Activated naive CD8-positive, alpha-beta T cell treated with anti-CD3 and anti-CD28 coated beads for 36 hours (primary cell): ENCODE data around the gene CPED1. TPM values are rescaled to one million over a fixed set of nuclear protein-coding genes. Genes with fewer than 3 reads are reported as not detected.

ENCODE experiments used
- DNase-seq: peaks from one replicate; pipeline ENCODE4 v3.0.0; 2021
- H3K27ac Mint-ChIP-seq: one replicate; pipeline ENCODE4 v1.8.0; 2022; ENCODE audit warnings: mild to moderate bottlenecking, moderate library complexity, mixed read lengths
- H3K27me3 Mint-ChIP-seq: one replicate; pipeline ENCODE4 v1.8.0; 2022; ENCODE audit warnings: mild to moderate bottlenecking, mixed read lengths
- H3K36me3 Mint-ChIP-seq: one replicate; pipeline ENCODE4 v1.8.0; 2021; ENCODE audit warnings: mild to moderate bottlenecking, mixed read lengths
- H3K4me1 Mint-ChIP-seq: one replicate; pipeline ENCODE4 v1.8.0; 2021; ENCODE audit warnings: mixed read lengths
- H3K4me3 Mint-ChIP-seq: one replicate; pipeline ENCODE4 v1.8.0; 2022; ENCODE audit warnings: mild to moderate bottlenecking, moderate library complexity, mixed read lengths
- H3K9me3 Mint-ChIP-seq: one replicate; pipeline ENCODE4 v1.8.0; 2022; ENCODE audit warnings: mixed read lengths
- total RNA-seq, 2 experiments: library from RNA; stranded (reverse); gene quantifications; one replicate each; pipeline ENCODE4 v1.2.3, GENCODE V29; 2021

Gene CPED1
- total RNA-seq, 2 experiments from 2014 or later = not detected

GRCh38 chr7:121081327-121081936 is 92.9 kb downstream of the CPED1 start:
- DNase-seq = no peak
- H3K27ac Mint-ChIP-seq = no peak overlapping the region
- no peaks in the 10 kb centered on the region for H3K9me3 Mint-ChIP-seq
- no peaks in the 10 kb centered on the region for H3K36me3 Mint-ChIP-seq
- peaks cover 17% of the 10 kb centered on the region for H3K27me3 Mint-ChIP-seq
- no peak overlapping the region for H3K4me3 Mint-ChIP-seq
- no peaks in the 10 kb centered on the region for H3K4me1 Mint-ChIP-seq

DNA sequence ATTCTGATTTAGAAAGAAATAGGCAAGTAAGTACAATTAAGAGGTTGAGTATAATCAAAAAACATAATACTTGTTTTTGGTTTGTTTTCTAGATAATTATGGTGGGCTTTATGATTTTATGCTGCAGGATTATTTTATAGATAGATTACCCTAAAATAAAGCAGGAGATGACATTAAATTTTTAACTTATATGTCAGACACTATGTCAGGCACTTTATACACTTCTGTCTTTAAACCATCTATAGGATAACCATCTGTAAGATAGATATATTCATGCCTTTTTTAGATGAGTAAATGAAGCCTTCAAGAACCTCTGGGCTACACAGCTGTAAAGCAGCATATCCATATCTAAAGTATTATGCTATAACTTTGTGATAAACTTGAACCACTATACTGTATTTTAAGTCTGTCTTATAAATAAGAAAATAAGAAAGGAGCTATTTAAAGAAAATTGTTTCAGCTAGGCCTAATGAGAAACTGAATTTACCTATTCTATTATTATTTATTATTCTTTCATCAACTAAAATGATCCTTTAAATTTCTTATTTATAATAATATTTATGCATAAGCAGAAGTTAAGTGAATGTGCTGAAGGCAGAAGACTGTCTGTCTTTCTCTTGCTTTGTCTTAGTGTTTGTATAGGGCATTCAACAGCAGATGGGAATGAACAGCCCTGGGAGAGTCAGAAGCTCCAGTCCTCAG is 94.0 kb downstream of the CPED1 start:
- Mint-ChIP-seq H3K36me3 (no peaks in the 10 kb centered on the region), H3K27ac (no peak overlapping the region), H3K27me3 (peaks cover 11% of the 10 kb centered on the region), H3K4me3 (no peak overlapping the region), H3K9me3 (no peaks in the 10 kb centered on the region), H3K4me1 (no peaks in the 10 kb centered on the region)
- no peak for DNase-seq

GRCh38 chr7:121083138-121083789 is 94.8 kb downstream of the CPED1 start:
- no peaks in the 10 kb centered on the region for H3K4me1 Mint-ChIP-seq
- H3K9me3 Mint-ChIP-seq = no peaks in the 10 kb centered on the region
- H3K27me3 Mint-ChIP-seq = peaks cover 6% of the 10 kb centered on the region
- H3K4me3 Mint-ChIP-seq = no peak overlapping the region
- H3K27ac Mint-ChIP-seq = no peak overlapping the region
- no peak for DNase-seq
- no peaks in the 10 kb centered on the region for H3K36me3 Mint-ChIP-seq

- Mint-ChIP-seq H3K9me3 (no peaks in the 10 kb centered on the region), H3K27me3 (peaks cover 6% of the 10 kb centered on the region), H3K4me1 (no peaks in the 10 kb centered on the region), H3K36me3 (no peaks in the 10 kb centered on the region), H3K4me3 (no peak overlapping the region), H3K27ac (no peak overlapping the region)
- no peak for DNase-seq
Observed at GRCh38 chr7:121083790-121084251, 95.3 kb downstream of the CPED1 start.

GRCh38 chr7:121084256-121084655 is 95.7 kb downstream of the CPED1 start:
- H3K4me1 Mint-ChIP-seq = no peaks in the 10 kb centered on the region

DNA sequence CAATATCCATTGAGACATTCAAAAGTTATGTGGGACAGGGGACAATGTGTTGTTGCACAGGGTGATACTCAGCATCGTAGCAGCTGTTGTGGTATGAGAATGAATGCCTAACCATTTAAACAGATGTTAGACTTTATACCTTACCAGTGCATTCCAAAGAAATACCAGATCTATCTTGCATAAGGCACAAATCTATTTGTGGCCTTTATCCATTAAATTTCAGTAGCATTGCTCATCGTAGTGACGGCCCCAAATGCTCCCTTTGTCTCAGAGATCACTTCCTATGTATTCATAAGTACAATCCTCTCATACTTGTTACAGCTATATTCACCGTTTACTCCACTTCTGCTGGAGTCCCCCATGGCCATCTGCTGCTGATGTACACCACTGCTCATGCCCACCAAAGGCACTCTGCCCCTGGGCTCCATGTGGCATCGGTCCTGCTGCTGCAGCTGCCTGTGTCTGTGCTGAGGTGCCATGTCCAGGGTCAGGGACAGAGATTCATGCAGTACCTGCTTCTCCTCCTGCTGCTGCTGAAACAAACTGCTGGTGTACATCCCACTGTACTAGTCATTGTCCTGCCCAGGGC is 96.3 kb downstream of the CPED1 start:
- H3K4me3 Mint-ChIP-seq = no peak overlapping the region
- no peak overlapping the region for H3K27ac Mint-ChIP-seq
- no peak for DNase-seq
- no peaks in the 10 kb centered on the region for H3K36me3 Mint-ChIP-seq
- no peaks in the 10 kb centered on the region for H3K9me3 Mint-ChIP-seq
- H3K4me1 Mint-ChIP-seq = no peaks in the 10 kb centered on the region
- peaks cover 6% of the 10 kb centered on the region for H3K27me3 Mint-ChIP-seq

More at GRCh38 chr7:121084256-121084655, 95.7 kb downstream of the CPED1 start:
- no peak for DNase-seq
- H3K4me3 Mint-ChIP-seq = no peak overlapping the region
- H3K27ac Mint-ChIP-seq = no peak overlapping the region
- H3K9me3 Mint-ChIP-seq = no peaks in the 10 kb centered on the region
- no peaks in the 10 kb centered on the region for H3K36me3 Mint-ChIP-seq
- peaks cover 6% of the 10 kb centered on the region for H3K27me3 Mint-ChIP-seq

DNA sequence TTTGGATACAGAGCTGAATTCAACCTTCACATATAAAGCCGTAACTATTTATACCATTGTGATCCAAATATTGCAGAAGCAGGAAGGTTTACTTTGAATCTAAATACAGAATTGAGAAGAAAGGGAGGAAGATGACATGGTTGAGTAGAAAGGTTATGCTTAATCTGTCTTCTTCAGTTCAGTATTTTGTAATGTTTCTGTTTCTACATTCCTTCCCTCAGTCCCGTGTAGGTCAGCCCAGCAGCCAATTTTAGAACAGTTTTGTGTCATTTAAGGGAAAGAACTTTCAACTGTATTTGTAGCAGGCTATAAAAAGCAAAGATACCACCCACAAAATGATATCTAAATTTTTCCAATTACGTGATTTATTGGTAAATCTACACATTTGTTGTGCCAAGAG is 97.4 kb downstream of the CPED1 start:
- no peak for DNase-seq
- Mint-ChIP-seq H3K36me3 (no peaks in the 10 kb centered on the region), H3K27ac (no peak overlapping the region), H3K9me3 (no peaks in the 10 kb centered on the region), H3K4me1 (no peaks in the 10 kb centered on the region), H3K27me3 (no peaks in the 10 kb centered on the region), H3K4me3 (no peak overlapping the region)

- H3K4me3 Mint-ChIP-seq = no peak overlapping the region
- H3K4me1 Mint-ChIP-seq = no peaks in the 10 kb centered on the region
- DNase-seq = no peak
- no peaks in the 10 kb centered on the region for H3K9me3 Mint-ChIP-seq
- H3K36me3 Mint-ChIP-seq = no peaks in the 10 kb centered on the region
- no peak overlapping the region for H3K27ac Mint-ChIP-seq
- H3K27me3 Mint-ChIP-seq = no peaks in the 10 kb centered on the region
Observed at GRCh38 chr7:121088870-121089269, 100.4 kb downstream of the CPED1 start.

- H3K27ac Mint-ChIP-seq = no peak overlapping the region
- no peaks in the 10 kb centered on the region for H3K4me1 Mint-ChIP-seq
- no peaks in the 10 kb centered on the region for H3K36me3 Mint-ChIP-seq
- H3K27me3 Mint-ChIP-seq = peaks cover 12% of the 10 kb centered on the region
- no peaks in the 10 kb centered on the region for H3K9me3 Mint-ChIP-seq
- DNase-seq = no peak
- no peak overlapping the region for H3K4me3 Mint-ChIP-seq
Observed at GRCh38 chr7:121094829-121095228, 106.3 kb downstream of the CPED1 start.

DNA sequence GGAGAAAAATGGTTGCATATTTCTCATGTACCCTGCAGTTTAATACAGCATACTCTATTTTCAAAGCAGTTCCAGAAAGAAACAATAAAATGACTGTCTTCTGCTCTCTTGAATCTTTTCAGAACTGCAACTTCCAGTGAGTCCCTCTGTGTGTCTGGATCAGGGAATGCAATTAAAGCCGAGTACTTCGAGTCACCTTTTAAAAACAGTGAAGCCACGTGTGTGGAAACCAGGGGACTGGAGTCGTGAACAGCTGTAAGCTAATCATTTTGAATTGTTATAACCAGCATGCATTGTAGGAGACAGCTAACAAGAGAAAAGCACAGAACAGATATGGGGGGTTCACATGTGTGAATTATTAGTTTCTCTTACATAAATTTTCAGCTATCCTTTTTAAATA is 109.1 kb downstream of the CPED1 start:
- H3K36me3 Mint-ChIP-seq = no peaks in the 10 kb centered on the region
- peaks cover 19% of the 10 kb centered on the region for H3K27me3 Mint-ChIP-seq
- H3K4me1 Mint-ChIP-seq = no peaks in the 10 kb centered on the region
- no peaks in the 10 kb centered on the region for H3K9me3 Mint-ChIP-seq
- H3K4me3 Mint-ChIP-seq = no peak overlapping the region
- H3K27ac Mint-ChIP-seq = no peak overlapping the region
- no peak for DNase-seq

DNA sequence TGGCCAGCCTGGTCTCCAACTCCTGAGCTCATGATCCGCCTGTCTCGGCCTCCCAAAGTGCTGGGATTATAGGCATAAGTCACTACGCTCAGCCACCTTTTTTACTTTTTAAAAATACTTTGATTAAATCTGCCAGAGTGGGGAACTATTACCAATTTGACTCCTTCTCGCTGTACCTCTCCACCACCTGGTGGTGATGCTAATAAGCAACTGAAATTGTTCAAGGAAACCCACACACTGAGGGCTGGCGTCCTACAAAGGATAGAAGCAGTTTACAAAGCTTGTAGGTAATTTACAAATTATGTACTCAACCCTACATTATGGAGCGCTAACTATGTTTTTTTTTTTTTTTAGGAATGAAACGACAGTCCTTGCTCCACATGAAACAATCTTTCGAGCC is 111.1 kb downstream of the CPED1 start:
- H3K4me3 Mint-ChIP-seq = no peak overlapping the region
- H3K36me3 Mint-ChIP-seq = no peaks in the 10 kb centered on the region
- DNase-seq = no peak
- no peak overlapping the region for H3K27ac Mint-ChIP-seq
- no peaks in the 10 kb centered on the region for H3K4me1 Mint-ChIP-seq
- no peaks in the 10 kb centered on the region for H3K9me3 Mint-ChIP-seq
- peaks cover 19% of the 10 kb centered on the region for H3K27me3 Mint-ChIP-seq

DNA sequence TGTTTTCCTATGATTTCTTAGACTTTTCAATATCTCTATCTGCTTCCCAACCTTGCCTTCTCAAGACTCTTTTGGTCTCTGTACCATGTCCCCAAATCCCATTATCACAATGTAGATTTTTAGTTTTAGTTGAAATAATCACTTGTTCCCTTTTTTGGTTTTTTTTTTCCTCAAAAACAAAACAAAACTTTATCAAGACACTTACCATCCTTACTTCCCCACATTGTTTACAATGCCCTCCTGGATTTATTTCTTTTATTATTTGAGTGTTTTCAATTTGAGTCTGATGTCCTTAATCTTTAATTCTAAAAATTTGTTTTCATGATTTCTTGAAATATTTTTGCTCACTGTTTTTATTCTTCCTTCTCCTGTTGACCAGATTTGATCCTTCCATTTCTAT is 112.6 kb downstream of the CPED1 start:
- Mint-ChIP-seq H3K27ac (no peak overlapping the region), H3K4me1 (no peaks in the 10 kb centered on the region), H3K27me3 (peaks cover 13% of the 10 kb centered on the region), H3K4me3 (no peak overlapping the region), H3K9me3 (no peaks in the 10 kb centered on the region), H3K36me3 (no peaks in the 10 kb centered on the region)
- no peak for DNase-seq

DNA sequence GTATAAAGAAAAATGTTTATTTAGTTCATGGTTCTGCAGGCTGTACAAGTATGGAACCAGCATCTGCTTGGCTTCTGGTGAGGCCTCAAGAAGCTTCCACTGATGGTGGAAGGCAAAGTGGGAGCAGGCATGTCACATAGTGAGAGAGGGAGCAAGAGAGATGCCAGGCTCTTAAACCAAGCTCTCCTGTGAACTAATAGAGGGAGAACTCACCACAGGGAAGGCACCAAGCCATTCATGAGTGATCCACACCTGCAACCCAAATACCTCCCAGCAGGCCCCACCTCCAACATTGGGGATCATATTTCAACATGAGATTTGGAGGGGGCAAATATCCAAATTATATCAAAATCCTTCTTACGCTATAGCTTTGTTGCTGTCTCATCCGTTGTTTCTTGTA is 113.1 kb downstream of the CPED1 start:
- Mint-ChIP-seq H3K27ac (no peak overlapping the region), H3K4me3 (no peak overlapping the region), H3K4me1 (no peaks in the 10 kb centered on the region), H3K27me3 (peaks cover 14% of the 10 kb centered on the region), H3K9me3 (no peaks in the 10 kb centered on the region), H3K36me3 (no peaks in the 10 kb centered on the region)
- DNase-seq = no peak

GRCh38 chr7:121102619-121103018 is 114.1 kb downstream of the CPED1 start:
- H3K4me3 Mint-ChIP-seq = no peak overlapping the region
- no peak for DNase-seq
- H3K36me3 Mint-ChIP-seq = no peaks in the 10 kb centered on the region
- no peaks in the 10 kb centered on the region for H3K4me1 Mint-ChIP-seq
- H3K27me3 Mint-ChIP-seq = peaks cover 11% of the 10 kb centered on the region
- no peak overlapping the region for H3K27ac Mint-ChIP-seq
- H3K9me3 Mint-ChIP-seq = no peaks in the 10 kb centered on the region

DNA sequence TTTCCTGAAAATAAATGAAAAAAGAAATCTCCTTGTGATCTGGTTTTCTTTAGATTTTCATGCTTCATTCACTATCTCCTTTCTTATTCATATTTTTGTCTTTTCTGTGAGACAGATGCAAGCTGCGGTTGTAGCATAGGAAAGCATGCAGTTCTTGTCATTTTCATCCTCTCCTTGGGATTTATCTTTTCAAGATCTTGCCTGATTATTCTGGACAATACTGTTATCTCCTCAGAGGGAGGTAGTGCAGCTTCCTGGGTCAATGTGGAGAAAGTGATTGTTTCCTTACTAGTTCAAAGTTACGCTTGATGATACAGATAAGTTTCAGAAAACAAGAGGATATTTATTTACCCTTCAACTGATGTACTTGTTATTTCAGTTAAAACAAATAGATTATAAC is 114.6 kb downstream of the CPED1 start:
- H3K9me3 Mint-ChIP-seq = no peaks in the 10 kb centered on the region
- DNase-seq = no peak
- H3K4me3 Mint-ChIP-seq = no peak overlapping the region
- no peak overlapping the region for H3K27ac Mint-ChIP-seq
- no peaks in the 10 kb centered on the region for H3K4me1 Mint-ChIP-seq
- no peaks in the 10 kb centered on the region for H3K36me3 Mint-ChIP-seq
- H3K27me3 Mint-ChIP-seq = peaks cover 11% of the 10 kb centered on the region
